GM18858 (cell line): ENCODE measurements around the gene MLLT6.

ENCODE experiments used
- ATAC-seq: cut with Tn5 transposase; IDR thresholded peaks from one replicate; pipeline ENCODE4 v1.9.1; 2021; ENCODE audit not compliant: unreplicated experiment

MLLT6 gene

GRCh38 chr17:38674749-38675615 is 30.1 kb upstream of the MLLT6 start, which contains the start of gene EPOP:
EPOP (minus strand) TSS chr17:38674957; CDS start chr17:38674495, 462 bp downstream.
- peak; percentile 36 for ATAC-seq

- ATAC-seq, result no peak
These were observed 28.2 kb upstream of the MLLT6 start for GRCh38 chr17:38676706-38677504.

DNA sequence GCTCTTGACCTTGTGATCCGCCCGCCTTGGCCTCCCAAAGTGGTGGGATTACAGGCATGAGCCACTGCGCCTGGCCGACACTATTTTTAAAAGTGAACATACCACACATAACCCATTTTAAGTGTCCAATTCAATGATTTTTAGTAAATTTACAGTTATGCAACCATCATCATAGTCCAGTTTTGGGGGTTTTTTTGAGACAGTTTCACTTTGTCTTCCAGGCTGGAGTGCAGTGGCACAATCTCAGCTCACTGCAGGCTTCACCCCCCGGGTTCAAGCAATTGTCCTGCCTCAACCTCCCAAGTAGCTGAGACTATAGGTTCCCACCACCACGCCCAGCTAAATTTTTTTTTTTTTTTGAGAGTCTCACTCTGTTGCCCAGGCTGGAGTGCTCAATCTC is 27.3 kb upstream of the MLLT6 start:
- no peak for ATAC-seq

- ATAC-seq, result no peak
These were observed 24.0 kb upstream of the MLLT6 start for GRCh38 chr17:38681096-38681495.

DNA sequence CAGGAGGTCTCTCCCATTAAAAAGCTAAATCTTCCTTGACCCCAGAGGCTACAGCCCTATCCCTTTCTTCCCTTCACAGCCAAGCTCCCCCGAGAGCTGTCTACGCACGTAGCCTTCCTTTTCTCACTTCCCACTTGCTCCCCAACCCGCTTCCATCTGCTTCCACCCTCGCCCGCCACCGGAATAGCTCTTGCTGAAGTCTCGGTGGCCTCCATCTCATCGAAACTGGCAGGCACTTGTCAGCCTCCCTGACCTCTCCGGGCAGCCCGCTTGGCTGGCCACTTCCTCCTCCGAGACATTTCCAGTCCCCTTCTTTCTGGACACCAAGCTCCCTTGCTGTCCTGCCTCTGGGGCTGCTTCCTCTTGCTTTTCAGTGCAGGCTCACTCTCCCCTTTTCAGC is 19.6 kb upstream of the MLLT6 start:
- no peak for ATAC-seq

DNA sequence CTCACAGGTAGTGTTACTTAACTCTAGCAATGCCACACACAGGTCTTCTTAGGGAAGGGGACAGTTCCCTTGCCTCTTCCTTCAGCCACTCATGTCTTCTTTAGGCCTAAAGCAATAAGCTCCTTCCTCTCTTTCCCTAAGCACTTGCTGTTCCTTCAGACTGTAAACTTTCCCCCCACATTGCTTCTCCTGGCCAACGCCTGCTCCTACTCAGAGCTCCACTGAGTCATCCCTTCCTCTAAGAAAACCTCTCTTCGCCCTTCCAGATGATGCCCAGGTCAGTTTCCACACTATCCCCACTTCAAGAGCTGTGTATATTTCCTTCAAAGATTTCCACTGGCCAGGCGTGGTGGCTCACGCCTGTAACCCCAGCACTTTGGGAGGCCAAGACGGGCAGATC is 17.8 kb upstream of the MLLT6 start:
- ATAC-seq, result no peak

GRCh38 chr17:38690386-38690785 is 14.7 kb upstream of the MLLT6 start:
- ATAC-seq, result no peak

- no peak for ATAC-seq
These were observed 13.9 kb upstream of the MLLT6 start for GRCh38 chr17:38691154-38691553.

GRCh38 chr17:38693700-38694329 is 11.3 kb upstream of the MLLT6 start:
- no peak for ATAC-seq

DNA sequence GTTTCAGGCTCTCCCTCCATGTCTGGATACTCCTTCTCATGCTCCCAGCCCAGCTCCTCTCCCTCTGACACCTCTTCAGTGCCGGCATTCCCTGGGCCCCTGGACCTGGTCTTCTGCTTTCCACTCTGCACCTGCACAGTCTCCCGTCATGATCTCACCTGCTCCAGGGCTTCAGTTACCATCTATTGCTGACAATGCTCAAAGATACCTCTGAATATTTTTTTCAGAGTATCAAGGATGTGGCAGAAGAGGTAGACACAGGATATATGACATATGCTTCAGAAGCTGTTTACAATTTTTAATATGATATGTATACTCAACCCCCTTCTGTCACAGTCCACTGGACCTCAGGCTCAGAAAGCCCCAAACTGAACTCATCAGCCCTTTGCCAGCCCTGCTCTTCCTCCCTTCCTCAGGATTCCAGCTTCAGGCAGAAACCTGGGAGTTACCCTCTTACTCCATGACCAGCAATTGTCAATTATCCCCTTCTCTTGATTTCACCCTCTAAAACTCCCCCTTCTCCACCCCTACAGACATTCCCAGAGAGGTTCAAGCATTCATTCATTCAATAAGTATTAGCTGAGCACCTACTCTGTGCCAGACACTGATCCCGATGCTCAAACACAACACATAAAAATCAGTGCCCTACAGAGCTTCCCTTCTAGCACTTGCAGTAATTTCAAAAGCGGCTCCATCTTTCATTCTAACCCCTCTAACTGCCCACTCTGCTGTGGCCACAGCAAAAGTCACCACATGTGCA is 7.8 kb upstream of the MLLT6 start:
- no peak for ATAC-seq

DNA sequence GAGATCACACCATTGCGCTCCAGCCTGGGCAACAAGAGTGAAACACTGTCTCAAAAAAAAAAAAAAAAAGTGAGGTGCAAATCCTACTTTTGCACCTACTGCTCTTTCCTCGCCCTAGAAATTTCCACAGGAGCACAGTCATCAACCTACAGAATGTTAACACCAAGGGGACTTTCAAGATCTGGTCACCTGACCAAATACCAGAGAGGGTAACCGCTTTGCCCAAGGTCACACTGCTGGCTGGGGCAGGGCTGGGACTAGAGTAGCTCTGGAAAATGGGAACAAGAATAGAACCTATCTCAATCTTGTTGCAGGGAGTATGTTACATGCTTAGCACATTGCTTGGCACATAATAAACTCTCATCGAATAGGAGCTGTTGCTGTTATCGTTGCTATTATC is 6.3 kb upstream of the MLLT6 start:
- no peak for ATAC-seq

GRCh38 chr17:38701504-38702165 is 3.4 kb upstream of the MLLT6 start:
- ATAC-seq, result no peak

DNA sequence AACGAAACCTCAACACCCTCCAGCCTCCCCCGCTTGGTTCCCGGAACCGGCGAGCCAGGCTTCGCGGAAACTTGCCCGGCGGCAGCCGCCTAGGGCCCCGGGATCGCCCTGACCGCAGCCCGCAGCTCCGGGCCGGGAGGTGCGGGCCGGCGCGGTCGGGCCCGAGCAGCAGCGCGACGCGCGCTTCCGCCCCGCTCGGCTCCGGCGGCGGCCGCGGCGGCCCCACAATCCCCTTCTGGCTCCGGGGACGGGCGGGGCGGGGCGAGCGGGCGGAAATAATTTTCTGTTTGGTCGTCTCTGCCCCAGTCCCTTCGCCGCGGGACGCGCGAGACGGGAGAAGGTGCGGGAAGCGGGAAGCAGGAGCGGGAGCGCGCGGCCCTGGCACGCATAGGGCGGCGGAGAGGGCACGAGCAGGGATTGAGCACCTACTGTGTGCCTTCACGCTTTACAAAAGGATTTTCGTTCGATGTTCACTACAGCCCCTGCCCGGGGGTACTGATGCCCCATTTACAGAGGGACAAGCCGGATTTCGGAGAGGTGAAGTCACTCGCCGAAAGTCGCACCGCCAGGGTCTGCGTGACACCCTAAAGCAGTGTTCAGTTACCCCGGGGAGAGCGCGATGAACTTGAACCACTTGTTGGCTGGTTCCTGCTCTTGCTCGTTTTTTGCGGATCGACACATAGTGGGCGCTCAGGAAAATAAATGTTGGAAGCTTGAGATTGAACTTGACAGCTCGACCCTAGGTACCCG is 2.7 kb upstream of the MLLT6 start:
- no peak for ATAC-seq

- ATAC-seq, result no peak
These were observed 1.9 kb upstream of the MLLT6 start for GRCh38 chr17:38702916-38703741.

GRCh38 chr17:38703742-38704605 is 1.1 kb upstream of the MLLT6 start:
- ATAC-seq, result no peak

DNA sequence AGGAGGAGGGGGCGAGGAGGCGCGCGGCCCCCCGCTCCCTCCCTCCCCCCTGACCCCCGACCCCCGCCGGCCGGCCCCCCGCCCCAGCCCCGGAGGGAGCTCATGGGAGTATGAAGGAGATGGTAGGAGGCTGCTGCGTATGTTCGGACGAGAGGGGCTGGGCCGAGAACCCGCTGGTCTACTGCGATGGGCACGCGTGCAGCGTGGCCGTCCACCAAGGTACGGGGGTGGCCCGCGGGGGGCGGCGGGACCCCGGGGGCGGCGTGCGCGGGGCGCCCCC is 390 bp downstream of the MLLT6 start:
- no peak for ATAC-seq

- ATAC-seq, result no peak
These were observed 881 bp downstream of the MLLT6 start for GRCh38 chr17:38705803-38706504.
